ENCODE measurements around the gene TSPAN10.
"Not testable (repeated sequence)": the region's sequence is repeated elsewhere in the genome, so short reads cannot be mapped to it uniquely, and the experiment has no call there.

TSPAN10 gene

GRCh38 chr17:81636505-81637288, at the start of gene TSPAN10, which contains the start of gene NPLOC4:
Gene TSPAN10 (plus strand): TSS chr17:81637196. CDS start chr17:81642413, 5,217 bp downstream.
Gene NPLOC4 (minus strand): TSS chr17:81637112. CDS start chr17:81636930, 182 bp downstream.
- DNase-seq: peak; percentile 96

GRCh38 chr17:81589612-81590011, 47.4 kb upstream of the TSPAN10 start:
- no peak for DNase-seq

GRCh38 chr17:81590121-81590520, 46.9 kb upstream of the TSPAN10 start:
- no peak for DNase-seq

GRCh38 chr17:81591971-81592370, 45.0 kb upstream of the TSPAN10 start:
- no peak for DNase-seq

- DNase-seq: no peak
These were observed 43.7 kb upstream of the TSPAN10 start for GRCh38 chr17:81593105-81593871.

- no peak for DNase-seq
These were observed 37.1 kb upstream of the TSPAN10 start for GRCh38 chr17:81599719-81600486.

- peak; percentile 78 for DNase-seq
These were observed 35.4 kb upstream of the TSPAN10 start for GRCh38 chr17:81601525-81602120.

GRCh38 chr17:81603846-81604610, 33.0 kb upstream of the TSPAN10 start:
- no peak for DNase-seq

GRCh38 chr17:81607431-81607830, 29.6 kb upstream of the TSPAN10 start:
- DNase-seq: no peak

GRCh38 chr17:81608082-81608481, 28.9 kb upstream of the TSPAN10 start:
- DNase-seq: no peak

- DNase-seq: no peak
These were observed 28.4 kb upstream of the TSPAN10 start for GRCh38 chr17:81608605-81609004.

GRCh38 chr17:81609541-81610311, 27.3 kb upstream of the TSPAN10 start:
- DNase-seq: no peak

- no peak for DNase-seq
These were observed 24.6 kb upstream of the TSPAN10 start for GRCh38 chr17:81612172-81612970.

- DNase-seq: no peak
These were observed 21.5 kb upstream of the TSPAN10 start for GRCh38 chr17:81615401-81615930.

- no peak for DNase-seq
These were observed 20.1 kb upstream of the TSPAN10 start for GRCh38 chr17:81616877-81617276.

GRCh38 chr17:81618307-81618706, 18.7 kb upstream of the TSPAN10 start:
- DNase-seq: not testable (repeated sequence)

- DNase-seq: no peak
These were observed 15.4 kb upstream of the TSPAN10 start for GRCh38 chr17:81621494-81622130.

- DNase-seq: no peak
These were observed 6.7 kb upstream of the TSPAN10 start for GRCh38 chr17:81630274-81630673.

- DNase-seq: no peak
These were observed 5.5 kb upstream of the TSPAN10 start for GRCh38 chr17:81631482-81631881.

GRCh38 chr17:81635431-81635830, 1.6 kb upstream of the TSPAN10 start:
- no peak for DNase-seq
